SK-N-SH (cell line): ENCODE results near the gene GFOD2. TPM values are rescaled to one million over a fixed set of nuclear protein-coding genes. Genes with fewer than 3 reads are reported as not detected.

Source experiments
- CTCF ChIA-PET: fragments of 300-600, 350-600 bp; formaldehyde crosslinking; extraction: SDS; loops from one replicate; lab custom pipeline; 2021; lab: Yijun Ruan, JAX
- POLR2A ChIA-PET: fragments of 350-600 bp; sonication (Branson Sonifier 250); formaldehyde crosslinking; extraction: SDS; loops from one replicate; lab custom pipeline; 2020; ENCODE audit warnings: antibody characterized with exemption, inconsistent platforms; lab: Yijun Ruan, JAX
- DNase-seq: peaks from one replicate; pipeline ENCODE4 v3.0.0; 2012
- H2AFZ ChIP-seq: fragments of 200-600 bp; sonication (generic); 2 replicates; pipeline ENCODE4 v1.8.1; 2016; ENCODE audit warnings: antibody characterized with exemption, mild to moderate bottlenecking, low read depth
- H3F3A ChIP-seq: fragments of 200-600 bp; sonication (generic); replicated peaks from 2 replicates; pipeline ENCODE3; 2016; ENCODE audit warnings: antibody characterized with exemption, mild to moderate bottlenecking; ENCODE audit not compliant: insufficient read depth
- H3K27ac ChIP-seq, 2 experiments: fragments of 200-500 bp in 1 of 2; fragments of 200-600 bp in 1 of 2; sonication (Bioruptor generic) in 1 of 2; sonication (generic), shearing (Covaris generic) in 1 of 2; 2 replicates each; pipeline versions ENCODE4 v1.5.1 to v1.6.1; 2014 to 2016; ENCODE audit warnings: low read depth in 2 of 2, inconsistent platforms in 1 of 2, low read length in 1 of 2, mild to moderate bottlenecking in 1 of 2, mixed read lengths in 1 of 2
- H3K27me3 ChIP-seq: fragments of 200-600 bp; sonication (generic), shearing (Covaris generic); 2 replicates; pipeline ENCODE4 v1.6.1; 2016; ENCODE audit warnings: mixed run types; ENCODE audit not compliant: insufficient read depth
- H3K36me3 ChIP-seq, 2 experiments: fragments of 200-500 bp in 1 of 2; fragments of 200-600 bp in 1 of 2; sonication (Bioruptor generic) in 1 of 2; sonication (generic) in 1 of 2; replicated peaks in 1 of 2; 2 replicates each; pipeline versions ENCODE3 to v1.5.1; 2014 to 2016; ENCODE audit warnings: low read length in 1 of 2, mild to moderate bottlenecking in 1 of 2; ENCODE audit not compliant: insufficient read depth in 2 of 2, control insufficient read depth in 1 of 2
- H3K4me1 ChIP-seq, 2 experiments: fragments of 200-500 bp in 1 of 2; fragments of 200-600 bp in 1 of 2; sonication (Bioruptor generic) in 1 of 2; sonication (generic), shearing (Covaris generic) in 1 of 2; 2 replicates each; pipeline versions ENCODE4 v1.5.1 to v1.6.1; 2014 to 2016; ENCODE audit warnings: low read depth in 1 of 2, low read length in 1 of 2, mixed run types in 1 of 2; ENCODE audit not compliant: insufficient read depth in 2 of 2, control insufficient read depth in 1 of 2
- H3K4me2 ChIP-seq: fragments of 200-600 bp; sonication (generic), shearing (Covaris generic); 2 replicates; pipeline ENCODE4 v1.6.1; 2017; ENCODE audit warnings: mixed run types
- H3K4me3 ChIP-seq, 2 experiments: fragments of 200-500 bp in 1 of 2; fragments of 200-600 bp in 1 of 2; sonication (Bioruptor generic) in 1 of 2; sonication (generic), shearing (Covaris generic) in 1 of 2; 2 replicates each; pipeline versions ENCODE4 v1.5.1 to v1.8.1; 2014 to 2016; ENCODE audit warnings: low read depth in 2 of 2, inconsistent platforms in 1 of 2, low read length in 1 of 2, mild to moderate bottlenecking in 1 of 2, mixed read lengths in 1 of 2, moderate library complexity in 1 of 2
- H3K79me2 ChIP-seq: fragments of 200-600 bp; sonication (generic); 2 replicates; pipeline ENCODE4 v1.8.1; 2017; ENCODE audit warnings: mild to moderate bottlenecking; ENCODE audit not compliant: insufficient read depth
- H3K9ac ChIP-seq: fragments of 200-600 bp; sonication (generic); 2 replicates; pipeline ENCODE4 v1.6.1; 2017; ENCODE audit warnings: mixed run types
- H3K9me2 ChIP-seq: fragments of 200-600 bp; sonication (generic); 2 replicates; pipeline ENCODE4 v1.6.1; 2017; ENCODE audit warnings: mixed run types
- H3K9me3 ChIP-seq: fragments of 200-600 bp; sonication (generic); 2 replicates; pipeline ENCODE4 v1.6.1; 2017; ENCODE audit warnings: mixed run types, mild to moderate bottlenecking, moderate library complexity
- H4K20me1 ChIP-seq: fragments of 200-600 bp; sonication (generic); 2 replicates; pipeline ENCODE4 v1.6.1; 2017; ENCODE audit warnings: mild to moderate bottlenecking, mixed run types; ENCODE audit not compliant: insufficient read depth
- CHD2 ChIP-seq: fragments of 150-350 bp; IDR thresholded peaks from 2 replicates; pipeline ENCODE4 v1.6.1; 2018; ENCODE audit warnings: low read length; ENCODE audit not compliant: partially characterized antibody
- CTCF ChIP-seq: fragments of 200-600 bp; sonication (generic); IDR thresholded peaks from 2 replicates; pipeline ENCODE4 v1.6.1; 2017; ENCODE audit warnings: antibody characterized with exemption, mild to moderate bottlenecking, moderate library complexity
- ELF1 ChIP-seq: IDR thresholded peaks from 2 replicates; pipeline ENCODE4 v1.4.0; 2012
- FOSL2 ChIP-seq: IDR thresholded peaks from 2 replicates; pipeline ENCODE4 v1.4.0; 2012; ENCODE audit warnings: low read depth, mild to moderate bottlenecking, moderate library complexity, borderline replicate concordance
- FOXJ3 ChIP-seq: sonication (generic); formaldehyde crosslinking; IDR thresholded peaks from 2 replicates; pipeline ENCODE4 v1.5.1; 2020; ENCODE audit warnings: mild to moderate bottlenecking, missing genetic modification reagents
- FOXM1 ChIP-seq: IDR thresholded peaks from 2 replicates; pipeline ENCODE4 v1.4.0; 2012; ENCODE audit warnings: low read depth, mild to moderate bottlenecking
- GABPA ChIP-seq: IDR thresholded peaks from 2 replicates; pipeline ENCODE4 v1.4.0; 2012; ENCODE audit warnings: low read depth, mild to moderate bottlenecking
- GATA2 ChIP-seq: sonication (generic); formaldehyde crosslinking; IDR thresholded peaks from 2 replicates; pipeline ENCODE4 v1.5.0; 2020; ENCODE audit warnings: mild to moderate bottlenecking, missing genetic modification reagents
- JUND ChIP-seq: IDR thresholded peaks from 2 replicates; pipeline ENCODE4 v1.4.0; 2012
- MXI1 ChIP-seq: IDR thresholded peaks from 2 replicates; pipeline ENCODE4 v1.6.1; 2012; ENCODE audit warnings: mild to moderate bottlenecking, low read depth, low read length, improper control_type of control experiment
- NRF1 ChIP-seq: IDR thresholded peaks from 2 replicates; pipeline ENCODE4 v1.6.1; 2012; ENCODE audit warnings: low read depth, mild to moderate bottlenecking, low read length
- POLR2AphosphoS5 ChIP-seq: IDR thresholded peaks from 2 replicates; pipeline ENCODE4 v1.6.1; 2012; ENCODE audit warnings: low read depth, low read length
- RCOR1 ChIP-seq: fragments of 150-350 bp; IDR thresholded peaks from 2 replicates; pipeline ENCODE4 v1.6.1; 2017; ENCODE audit warnings: antibody characterized with exemption, low read length
- RXRA ChIP-seq: IDR thresholded peaks from 2 replicates; pipeline ENCODE4 v1.4.0; 2012; ENCODE audit warnings: low read depth, mild to moderate bottlenecking, borderline replicate concordance
- SIN3A ChIP-seq: IDR thresholded peaks from 2 replicates; pipeline ENCODE4 v1.6.1; 2012; ENCODE audit warnings: low read depth, mild to moderate bottlenecking, low read length, moderate library complexity, borderline replicate concordance
- SMC3 ChIP-seq: IDR thresholded peaks from 2 replicates; pipeline ENCODE4 v1.6.1; 2012; ENCODE audit warnings: low read depth, low read length, improper control_type of control experiment
- TAF1 ChIP-seq: IDR thresholded peaks from 2 replicates; pipeline ENCODE4 v1.6.1; 2012; ENCODE audit warnings: low read depth, mild to moderate bottlenecking, low read length, moderate library complexity, borderline replicate concordance
- TCF12 ChIP-seq: IDR thresholded peaks from 2 replicates; pipeline ENCODE4 v1.4.0; 2012
- YY1 ChIP-seq: IDR thresholded peaks from 2 replicates; pipeline ENCODE4 v1.4.0; 2012; ENCODE audit warnings: low read depth, mild to moderate bottlenecking
- ZBTB33 ChIP-seq: IDR thresholded peaks from 2 replicates; pipeline ENCODE4 v1.4.0; 2012; ENCODE audit warnings: low read depth, borderline replicate concordance
- WGBS: methylation state at CpG from one replicate; pipeline ENCODE4 v1.1.6; 2017; ENCODE audit warnings: low lambda C conversion rate; 5-methylcytosine and 5-hydroxymethylcytosine counted together
- polyA plus RNA-seq, 3 experiments: library from polyadenylated mRNA; depleted of rRNA; stranded (reverse); fragments of >200 nt; gene quantifications; 2 replicates each; pipeline ENCODE4 v1.2.3, GENCODE V29; 2012

The GFOD2 gene
- polyA plus RNA-seq, 1 of the 3 experiments (the other 2 are of a cell fraction): 19.0 TPM

GRCh38 chr16:67658849-67659674 lies 60.1 kb downstream of the GFOD2 start:
- Histone ChIP-seq H3K4me1 (peaks cover 0 to 27% of the 10 kb centered on the region in 2 experiments; a peak in 1 of 4 replicates), H3K4me3 (peak overlapping the region; percentile 87 to 97), H3K4me2 (peak overlapping the region; percentile 93), H3F3A (peaks cover 15% of the 10 kb centered on the region), H3K27me3 (no peaks in the 10 kb centered on the region), H3K9ac (peak overlapping the region; percentile 82), H3K9me3 (no peaks in the 10 kb centered on the region), H3K79me2 (peaks cover 17% of the 10 kb centered on the region), H3K27ac (peak overlapping the region in 1 of 2 experiments; percentile 16; a peak in 2 of 4 replicates), H2AFZ (peak overlapping the region; percentile 81; the same call in 1 of the 2 replicates), H4K20me1 (0 out of 2 replicates have a peak, but pooled peaks cover 3% of the 10 kb centered on the region), H3K9me2 (no peaks in the 10 kb centered on the region), H3K36me3 (peaks cover 0 to 26% of the 10 kb centered on the region in 2 experiments)
- ChIA-PET CTCF (interaction anchor here (0.6 to 18.3 kb wide), 12 partner anchors 9 to 165 kb away, joined by 3 to 246 read pairs (median 7); partner anchors contain the start of genes CARMIL2 and CTCF), POLR2A (interaction anchor here (1.4 kb wide), 1 partner anchor 12 kb away, joined by 6 read pairs; no protein-coding TSS in a partner anchor)
- WGBS: 60% methylated on average over 11 of the region's 21 CpGs
- TF ChIP-seq SIN3A (no peak), ELF1 (no peak), MXI1 (no peak), NRF1 (no peak), SMC3 (no peak), CTCF (no peak), RXRA (no peak), GABPA (no peak), POLR2AphosphoS5 (no peak), RCOR1 (no peak), GATA2 (CRISPR knock-in tag) (no peak)
- DNase-seq: no peak

- Histone ChIP-seq H3K9ac (no peak overlapping the region), H3K4me2 (no peak overlapping the region), H3K4me3 (no peak overlapping the region), H3K9me3 (no peaks in the 10 kb centered on the region), H3K79me2 (peaks cover 17% of the 10 kb centered on the region), H3K9me2 (no peaks in the 10 kb centered on the region), H3K36me3 (peaks cover 0 to 18% of the 10 kb centered on the region in 2 experiments), H2AFZ (no peak overlapping the region), H3F3A (peaks cover 15% of the 10 kb centered on the region), H3K4me1 (peaks cover 0 to 30% of the 10 kb centered on the region in 2 experiments; a peak in 1 of 4 replicates), H4K20me1 (0 out of 2 replicates have a peak, but pooled peaks cover 3% of the 10 kb centered on the region), H3K27me3 (no peaks in the 10 kb centered on the region), H3K27ac (no peak overlapping the region)
- TF ChIP-seq RXRA (no peak), FOXJ3 (CRISPR knock-in tag) (no peak), TAF1 (no peak), TCF12 (no peak), CHD2 (no peak), SMC3 (no peak), MXI1 (no peak), CTCF (no peak), FOXM1 (no peak), YY1 (no peak), ELF1 (no peak), FOSL2 (no peak), ZBTB33 (no peak), JUND (no peak)
- ChIA-PET CTCF (interaction anchor here (0.9 to 18.3 kb wide), 10 partner anchors 10 to 164 kb away, joined by 3 to 246 read pairs (median 7); partner anchors contain the start of genes CARMIL2 and CTCF), POLR2A (no interaction called here)
- DNase-seq: no peak
- 92% methylated on average over 12 of the region's 18 CpGs for WGBS
Measured at GRCh38 chr16:67657751-67658518, 61.2 kb downstream of the GFOD2 start.
